H1 (cell line): ENCODE results near the gene SLC2A4RG. TPM values are rescaled to one million over a fixed set of nuclear protein-coding genes. Genes with fewer than 3 reads are reported as not detected.
A peak's percentile ranks its signal among the peaks of the same experiment; 100 is the strongest.

ENCODE experiments used
- CTCF ChIA-PET: fragments of 300-600 bp; sonication (Branson Sonifier 250); formaldehyde crosslinking; loops from one replicate; lab custom pipeline; 2021; ENCODE audit not compliant: partially characterized antibody; lab: Charles Lee
- POLR2A ChIA-PET: fragments of 300-600 bp; sonication (Branson Sonifier 250); formaldehyde crosslinking; loops from one replicate; lab custom pipeline; 2021; ENCODE audit warnings: inconsistent platforms; ENCODE audit not compliant: partially characterized antibody; lab: Charles Lee
- DNase-seq, 2 experiments: peaks; one replicate each; pipeline versions ENCODE4 v3.0.0 to v3.0.0-alpha.2; 2010 to 2022; ENCODE audit warnings: low spot score in 2 of 2, low read depth in 1 of 2, mixed read lengths in 1 of 2
- FAIRE-seq: peaks from 2 replicates; lab custom pipeline; 2011; peaks lifted over from hg19 to GRCh38; lab: Jason Lieb, UNC
- H2AFZ ChIP-seq: 2 replicates; pipeline ENCODE4 v1.8.1; 2012; ENCODE audit warnings: low read length, inconsistent platforms
- H2AK5ac ChIP-seq: 2 replicates; pipeline ENCODE4 v1.6.1; 2013; ENCODE audit warnings: low read depth, low read length
- H2BK120ac ChIP-seq: replicated peaks from 2 replicates; pipeline ENCODE3; 2013; ENCODE audit warnings: low read depth, low read length, inconsistent platforms
- H2BK12ac ChIP-seq: 2 replicates; pipeline ENCODE4 v1.6.1; 2013; ENCODE audit warnings: low read depth, low read length
- H2BK15ac ChIP-seq: 2 replicates; pipeline ENCODE4 v1.6.1; 2013; ENCODE audit warnings: low read length
- H2BK20ac ChIP-seq: 2 replicates; pipeline ENCODE4 v1.6.1; 2013; ENCODE audit warnings: low read length
- H2BK5ac ChIP-seq: 2 replicates; pipeline ENCODE4 v1.6.1; 2013; ENCODE audit warnings: low read depth, low read length
- H3K14ac ChIP-seq: 2 replicates; pipeline ENCODE4 v1.6.1; 2013; ENCODE audit warnings: inconsistent platforms; ENCODE audit not compliant: insufficient read length
- H3K18ac ChIP-seq: 2 replicates; pipeline ENCODE4 v1.6.1; 2013; ENCODE audit warnings: low read length; ENCODE audit errors: extremely low read depth
- H3K23ac ChIP-seq: 2 replicates; pipeline ENCODE4 v1.6.1; 2013; ENCODE audit warnings: inconsistent platforms; ENCODE audit not compliant: insufficient read length
- H3K23me2 ChIP-seq: 2 replicates; pipeline ENCODE4 v1.6.1; 2013; ENCODE audit warnings: low read depth, low read length
- H3K27ac ChIP-seq: 2 replicates; pipeline ENCODE4 v1.6.1; 2011; ENCODE audit warnings: low read depth, low read length, inconsistent platforms
- H3K27me3 ChIP-seq, 4 experiments: replicated peaks in 1 of 4; 1 replicate in 1 of 4; 2 replicates in 3 of 4; pipeline versions ENCODE4 v1.6.1 to v1.8.1; 2011 to 2013; ENCODE audit warnings: low read length in 3 of 4, mild to moderate bottlenecking in 3 of 4, inconsistent platforms in 2 of 4, mixed read lengths in 2 of 4, moderate library complexity in 1 of 4; ENCODE audit not compliant: control insufficient read depth in 3 of 4, insufficient read depth in 3 of 4; ENCODE audit errors: extremely low read depth in 1 of 4
- H3K36me3 ChIP-seq, 4 experiments: 2 replicates each; pipeline versions ENCODE4 v1.6.1 to v1.8.1; 2011 to 2013; ENCODE audit warnings: mild to moderate bottlenecking in 4 of 4, low read length in 3 of 4, moderate library complexity in 2 of 4, control low read depth in 1 of 4, inconsistent platforms in 1 of 4; ENCODE audit not compliant: insufficient read depth in 4 of 4, control insufficient read depth in 2 of 4
- H3K4ac ChIP-seq: replicated peaks from 2 replicates; pipeline ENCODE3; 2013; ENCODE audit warnings: low read length, low read depth, mixed read lengths, inconsistent platforms; ENCODE audit not compliant: insufficient read length
- H3K4me1 ChIP-seq, 4 experiments: replicated peaks in 1 of 4; 1 replicate in 1 of 4; 2 replicates in 3 of 4; pipeline versions ENCODE4 v1.6.1 to v1.8.1; 2011 to 2013; ENCODE audit warnings: low read length in 3 of 4, inconsistent platforms in 2 of 4, mixed read lengths in 1 of 4; ENCODE audit not compliant: insufficient read depth in 4 of 4, control insufficient read depth in 3 of 4
- H3K4me2 ChIP-seq, 2 experiments: 2 replicates each; pipeline versions ENCODE4 v1.6.1 to v1.8.1; 2011 to 2013; ENCODE audit warnings: low read depth in 2 of 2, low read length in 2 of 2, control low read depth in 1 of 2, inconsistent platforms in 1 of 2, mild to moderate bottlenecking in 1 of 2; ENCODE audit not compliant: insufficient read depth in 1 of 2
- H3K4me3 ChIP-seq, 4 experiments: fragments of 200-600, 300-600 bp in 1 of 4; sonication (generic), shearing (Covaris generic), sonication (Bioruptor Twin) in 1 of 4; 2 replicates each; pipeline versions ENCODE4 v1.5.1 to v1.8.1; 2011 to 2016; ENCODE audit warnings: low read length in 4 of 4, low read depth in 3 of 4, control low read depth in 2 of 4, inconsistent platforms in 2 of 4, mild to moderate bottlenecking in 2 of 4, mixed read lengths in 1 of 4, moderate library complexity in 1 of 4; ENCODE audit not compliant: insufficient read depth in 2 of 4; ENCODE audit errors: extremely low read depth in 1 of 4
- H3K56ac ChIP-seq: replicated peaks from 2 replicates; pipeline ENCODE3; 2013; ENCODE audit warnings: low read depth, mild to moderate bottlenecking, mixed read lengths, low read length, inconsistent platforms; ENCODE audit not compliant: insufficient read length
- H3K79me1 ChIP-seq: 2 replicates; pipeline ENCODE4 v1.6.1; 2013; ENCODE audit warnings: low read depth, low read length, control low read depth
- H3K79me2 ChIP-seq, 2 experiments: 2 replicates each; pipeline versions ENCODE4 v1.6.1 to v1.8.1; 2012 to 2013; ENCODE audit warnings: low read length in 2 of 2, mild to moderate bottlenecking in 2 of 2, inconsistent platforms in 1 of 2; ENCODE audit not compliant: insufficient read depth in 2 of 2, control insufficient read depth in 1 of 2
- H3K9ac ChIP-seq, 4 experiments: replicated peaks in 1 of 4; 1 replicate in 1 of 4; 2 replicates in 3 of 4; pipeline versions ENCODE4 v1.6.1 to v1.8.1; 2011 to 2013; ENCODE audit warnings: low read depth in 3 of 4, low read length in 3 of 4, control low read depth in 2 of 4, mild to moderate bottlenecking in 2 of 4, moderate library complexity in 2 of 4, inconsistent platforms in 1 of 4; ENCODE audit errors: extremely low read depth in 1 of 4
- H3K9me3 ChIP-seq, 2 experiments: 2 replicates each; pipeline versions ENCODE4 v1.6.1 to v1.8.1; 2012 to 2013; ENCODE audit warnings: mild to moderate bottlenecking in 2 of 2, moderate library complexity in 2 of 2, control low read depth in 1 of 2, inconsistent platforms in 1 of 2, low read depth in 1 of 2, low read length in 1 of 2, mixed read lengths in 1 of 2; ENCODE audit not compliant: insufficient read depth in 2 of 2
- H4K20me1 ChIP-seq, 2 experiments: replicated peaks in 1 of 2; 2 replicates each; pipeline versions ENCODE3 to v1.8.1; 2011 to 2013; ENCODE audit warnings: inconsistent platforms in 2 of 2, low read length in 2 of 2, mild to moderate bottlenecking in 1 of 2; ENCODE audit not compliant: insufficient read depth in 2 of 2, control insufficient read depth in 1 of 2
- H4K5ac ChIP-seq: 2 replicates; pipeline ENCODE4 v1.6.1; 2013; ENCODE audit warnings: low read length, low read depth, mixed read lengths, inconsistent platforms; ENCODE audit not compliant: insufficient read length
- H4K8ac ChIP-seq: 2 replicates; pipeline ENCODE4 v1.8.0; 2013; ENCODE audit warnings: mild to moderate bottlenecking, moderate library complexity, low read length, inconsistent platforms; ENCODE audit not compliant: insufficient read depth; ENCODE audit errors: extremely low read depth
- H4K91ac ChIP-seq: replicated peaks from 2 replicates; pipeline ENCODE3; 2013; ENCODE audit warnings: low read length, mixed read lengths, inconsistent platforms; ENCODE audit not compliant: insufficient read length
- EGR1 ChIP-seq: IDR thresholded peaks from 2 replicates; pipeline ENCODE4 v1.6.1; 2011; ENCODE audit warnings: low read depth, low read length, borderline replicate concordance
- RFX5 ChIP-seq: IDR thresholded peaks from 2 replicates; pipeline ENCODE4 v1.6.1; 2011; ENCODE audit warnings: low read depth, low read length, improper control_type of control experiment, borderline replicate concordance
- WGBS, 2 experiments: shearing (Covaris generic) in 1 of 2; methylation state at CpG; one replicate each; pipeline versions ENCODE4 v1.1.6 to v1.1.7; 2013 to 2015; ENCODE audit warnings: low lambda C conversion rate in 2 of 2, mixed read lengths in 2 of 2, inconsistent platforms in 1 of 2, low coverage in 1 of 2, missing lambda C conversion rate in 1 of 2; ENCODE audit not compliant: insufficient replicate concordance in 2 of 2, insufficient coverage in 1 of 2, insufficient read length in 1 of 2; ENCODE audit errors: extremely low coverage in 1 of 2, missing lambda C conversion rate in 1 of 2; 5-methylcytosine and 5-hydroxymethylcytosine counted together
- polyA plus RNA-seq, 7 experiments: library from polyadenylated mRNA; depleted of rRNA in 3 of 7; stranded (reverse) in 5 of 7; unstranded in 2 of 7; fragments of >200 nt in 5 of 7; fragments of 200-250 nt in 2 of 7; gene quantifications; 1 replicate in 5 of 7; 2 replicates in 1 of 7; 4 replicates in 1 of 7; pipeline versions ENCODE4 v1.2.1 to v1.2.3, GENCODE V29; 2011 to 2013; ENCODE audit warnings: missing spikeins in 2 of 7, mixed read lengths in 2 of 7
- total RNA-seq: library from RNA; stranded (reverse); fragmentation: NEBNext Ultra II Directional; extraction: Animal tissue kit (Norgen Biotek cat#: 25700); gene quantifications from 2 replicates; pipeline ENCODE4 v1.2.1, GENCODE V29; 2021

Gene SLC2A4RG
- total and polyA plus RNA-seq, 2 of the 8 experiments (the other 6 are each of a cell fraction or from before 2014, with no cell fraction given), result 15.9 to 29.1 TPM

DNA sequence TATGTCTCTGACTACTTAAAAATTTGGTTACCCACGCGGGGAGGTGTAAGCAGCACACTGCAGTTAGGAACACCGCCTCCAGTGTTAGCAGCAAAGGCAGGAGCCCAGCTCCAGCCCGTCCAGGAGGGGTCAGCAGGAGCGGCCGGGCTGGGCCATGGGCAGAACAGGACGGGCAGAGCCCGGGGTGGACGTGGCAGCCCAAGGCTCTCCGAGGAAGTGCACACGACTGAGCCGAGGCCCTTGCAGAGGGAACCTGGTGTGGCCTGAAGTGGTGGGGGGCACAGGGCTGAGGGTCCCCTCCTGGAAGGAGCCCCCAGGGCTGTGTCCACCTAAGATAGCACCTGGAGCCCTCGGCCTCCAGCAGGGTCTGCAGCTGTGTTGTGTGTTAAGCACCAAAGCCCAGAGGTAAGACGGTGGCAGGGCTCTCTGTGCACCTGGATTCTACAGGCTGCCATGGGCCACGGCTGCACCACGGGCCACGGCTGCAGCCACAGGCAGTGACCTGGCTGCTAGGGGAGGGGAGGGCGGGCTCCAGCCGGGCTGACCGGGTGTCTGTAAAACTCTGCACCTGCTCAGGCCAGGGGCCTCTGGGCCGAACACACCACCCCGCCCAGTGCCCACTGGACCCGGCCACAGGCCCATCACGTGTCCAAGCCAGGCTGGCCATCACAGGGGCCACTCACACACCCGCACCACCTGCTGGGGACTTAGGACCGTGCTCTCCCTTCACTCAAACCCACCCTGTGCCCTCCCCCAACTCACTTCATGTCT, 6.6 kb downstream of the SLC2A4RG start:
- no peak for FAIRE-seq

More for the DNA sequence above, 6.6 kb downstream of the SLC2A4RG start:
- peaks cover 0 to 3% of the 10 kb centered on the region in 2 experiments for H4K20me1 ChIP-seq
- H2BK120ac ChIP-seq, result no peak overlapping the region
- H3K4me3 ChIP-seq, result no peak overlapping the region
- H3K27ac ChIP-seq, result no peak overlapping the region
- ChIA-PET POLR2A (interaction anchor here (1.3 to 1.8 kb wide), 2 partner anchors 8 to 10 kb away, joined by 4 to 6 read pairs; partner anchors contain the start of gene LIME1), CTCF (interaction anchor here (0.9 kb wide), 1 partner anchor 10 kb away, joined by 3 read pairs; the partner anchor contains the start of gene LIME1)
- H3K79me2 ChIP-seq, result no peaks in the 10 kb centered on the region
- peaks cover 0 to 14% (median 6%) of the 10 kb centered on the region in 4 experiments; a peak in 6 of 7 replicates for H3K4me1 ChIP-seq
- H2AFZ ChIP-seq, result no peak overlapping the region
- no peak overlapping the region for H2BK20ac ChIP-seq
- H2BK12ac ChIP-seq, result no peak overlapping the region
- H2BK5ac ChIP-seq, result no peak overlapping the region
- no peak overlapping the region for H3K56ac ChIP-seq
- H3K4me2 ChIP-seq, result no peak overlapping the region
- H4K8ac ChIP-seq, result no peak overlapping the region
- H3K14ac ChIP-seq, result no peak overlapping the region
- H3K36me3 ChIP-seq, result peaks cover 0 to 12% (median 6%) of the 10 kb centered on the region in 4 experiments; a peak in 4 of 8 replicates
- H3K27me3 ChIP-seq, result no peaks in the 10 kb centered on the region
- no peak overlapping the region for H4K5ac ChIP-seq
- no peak overlapping the region for H2AK5ac ChIP-seq
- no peak for TF ChIP-seq RFX5
- TF ChIP-seq EGR1, result peak; percentile 37; the same call in 1 of the 2 replicates
- no peak overlapping the region for H3K18ac ChIP-seq
- no peak overlapping the region for H3K23ac ChIP-seq
- H3K79me1 ChIP-seq, result no peaks in the 10 kb centered on the region; the same call in 1 of the 2 replicates
- no peak overlapping the region for H3K9ac ChIP-seq
- no peaks in the 10 kb centered on the region for H3K23me2 ChIP-seq
- H3K9me3 ChIP-seq, result no peaks in the 10 kb centered on the region
- no peak overlapping the region for H2BK15ac ChIP-seq
- H3K4ac ChIP-seq, result no peak overlapping the region
- no peak for DNase-seq
- 96% methylated on average over 17 of the region's 26 CpGs; no CpG with 5 or more reads in 1 of the 2 experiments for WGBS, 2 experiments
- no peak overlapping the region for H4K91ac ChIP-seq
